Transverse colon (tissue), 4 donors: Measurements from ENCODE around the gene PDE4D. TPM values are rescaled to one million over a fixed set of nuclear protein-coding genes. Genes with fewer than 3 reads are reported as not detected.
"Not testable (repeated sequence)": the region's sequence is repeated elsewhere in the genome, so short reads cannot be mapped to it uniquely, and the experiment has no call there.

Experiments used
- DNase-seq: peaks from one replicate; pipeline ENCODE4 v3.0.0-alpha.2; 2019
- H3K27ac ChIP-seq, 4 donors: fragments of 200-600 bp; sonication (generic); 2 replicates each; pipeline ENCODE4 v1.5.1; 2016 to 2018; ENCODE audit warnings: inconsistent platforms in 4 of 4
- H3K27me3 ChIP-seq: fragments of 200-600 bp; sonication (generic); 2 replicates; pipeline ENCODE4 v1.5.1; 2017; ENCODE audit warnings: inconsistent platforms
- H3K36me3 ChIP-seq, 4 donors: fragments of 200-600 bp; sonication (generic); 2 replicates each; pipeline ENCODE4 v1.5.1; 2017 to 2019; ENCODE audit warnings: inconsistent platforms in 4 of 4
- H3K4me1 ChIP-seq, 4 donors: fragments of 200-600 bp; sonication (generic); 2 replicates each; pipeline ENCODE4 v1.5.1; 2017 to 2020; ENCODE audit warnings: inconsistent platforms in 4 of 4
- H3K4me3 ChIP-seq, 4 donors: fragments of 200-600 bp; sonication (generic); 1 replicate in 1 of 4; 2 replicates in 3 of 4; pipeline versions ENCODE4 v1.5.1 to v1.6.1; 2017 to 2019; ENCODE audit warnings: inconsistent platforms in 4 of 4
- H3K9me3 ChIP-seq, 2 donors: fragments of 200-600 bp; sonication (generic); 2 replicates each; pipeline ENCODE4 v1.5.1; 2017 to 2019; ENCODE audit warnings: inconsistent platforms in 2 of 2
- EP300 ChIP-seq: sonication (generic); formaldehyde crosslinking; IDR thresholded peaks from one replicate; pipeline ENCODE4 v1.6.1; 2017; ENCODE audit warnings: antibody characterized with exemption, low read depth
- POLR2A ChIP-seq: fragments of 450-650 bp; IDR thresholded peaks from one replicate; pipeline ENCODE4 v1.6.1; 2016; ENCODE audit warnings: antibody characterized with exemption, mild to moderate bottlenecking, moderate library complexity
- POLR2AphosphoS5 ChIP-seq, 3 donors: sonication (generic); formaldehyde crosslinking; IDR thresholded peaks; one replicate each; pipeline ENCODE4 v1.6.1; 2016; ENCODE audit warnings: antibody characterized with exemption in 3 of 3
- WGBS, 2 donors: methylation state at CpG; one replicate each; pipeline ENCODE4 v1.1.5; 2018; ENCODE audit warnings: low coverage in 1 of 2; 5-methylcytosine and 5-hydroxymethylcytosine counted together
- in situ Hi-C, 4 donors: fragments of 200-750 bp; cut with MboI; loops; one replicate each; pipeline versions ENCODE4 v1.15.0 to v1.15.1; 2017; ENCODE audit warnings: low sequenced_read_pairs in 3 of 4, low pct_ligation_motif_present in 1 of 4, low pct_unique_long_range_greater_than_20kb in 1 of 4
- intact Hi-C: fragments of 100-400 bp; cut with DNase I; formaldehyde crosslinking; loops from one replicate; pipeline ENCODE4 v1.15.1; 2023; ENCODE audit warnings: low total_unique reads
- total RNA-seq, 4 donors: library from RNA; depleted of rRNA; stranded (reverse); fragments of >200 nt; gene quantifications; one replicate each; pipeline ENCODE4 v1.1.0, GENCODE V29; 2016
- TF ChIP-seq, protein P1 (sequence below), 5 experiments: fragments of 200-600 bp in 3 of 5; fragments of 450-650 bp in 2 of 5; sonication (generic) in 3 of 5; IDR thresholded peaks; 1 replicate in 2 of 5; 2 replicates in 3 of 5; pipeline ENCODE4 v1.5.1; 2016 to 2017; ENCODE audit warnings: antibody characterized with exemption in 5 of 5, inconsistent platforms in 3 of 5, mild to moderate bottlenecking in 2 of 5, moderate library complexity in 1 of 5

Gene PDE4D
- total RNA-seq, 4 donors from 2014 or later = 47.0 to 302 (median 73.6) TPM

DNA sequence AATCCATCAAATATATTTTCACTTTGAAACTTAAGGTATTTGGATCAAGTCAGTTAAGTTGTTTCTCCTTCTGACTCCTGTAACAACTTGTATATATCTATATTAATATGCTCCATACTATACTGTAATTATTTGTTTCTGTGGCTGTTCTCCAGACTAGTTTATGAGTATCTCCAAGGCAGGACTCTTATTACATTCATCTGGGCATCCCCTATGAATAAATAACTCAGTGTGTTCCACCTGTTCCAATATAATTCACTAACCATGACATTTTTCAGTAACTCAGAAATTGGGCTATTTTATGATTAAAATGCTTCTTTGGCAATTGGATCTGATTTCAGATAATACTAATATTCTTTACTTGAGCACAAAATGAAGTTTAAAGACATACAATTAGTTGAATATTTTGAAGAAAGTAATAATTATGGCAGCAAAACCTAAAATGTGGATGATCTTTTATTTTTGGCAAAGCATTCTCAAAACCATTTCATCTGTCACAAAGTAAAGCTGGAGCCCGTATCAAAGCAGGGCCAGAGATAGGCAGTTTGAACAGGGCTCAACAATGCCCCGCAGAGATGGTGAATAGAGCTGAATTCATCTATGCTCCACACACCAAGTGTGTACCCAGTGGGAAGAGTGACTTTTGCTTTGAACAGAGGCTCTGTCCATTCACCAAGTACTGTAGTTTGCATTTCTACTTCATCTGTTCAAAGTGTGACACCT, 314.3 kb downstream of the PDE4D start:
- WGBS, 2 donors = 90 to 96% methylated on average over 2 of the region's 2 CpGs
- in situ Hi-C loops = no loop called here

DNA sequence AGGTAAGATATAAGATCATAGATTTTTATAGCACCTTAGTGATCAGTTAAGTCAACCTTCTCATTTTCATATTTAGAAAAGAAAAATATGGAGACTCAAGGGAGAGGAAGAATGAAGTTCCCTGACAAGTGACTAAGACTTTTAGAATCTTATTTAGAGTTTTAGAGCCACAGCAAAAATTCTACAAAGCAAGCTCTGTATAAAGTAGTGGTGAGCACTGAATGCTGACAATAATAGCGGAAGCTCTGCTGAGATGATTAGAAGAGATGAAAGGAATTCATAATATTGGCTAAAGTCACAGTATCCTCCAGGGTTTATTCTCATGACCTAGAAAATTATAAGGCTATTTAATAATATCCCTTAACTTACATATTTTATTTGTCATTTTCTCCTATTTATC, 316.0 kb downstream of the PDE4D start:
- H3K36me3 ChIP-seq = no peaks in the 10 kb centered on the region
- in situ Hi-C loops = no loop called here
- H3K27me3 ChIP-seq = no peaks in the 10 kb centered on the region
- no peaks in the 10 kb centered on the region for H3K9me3 ChIP-seq
- no peak for DNase-seq
- H3K4me3 ChIP-seq = no peak overlapping the region
- 84 to 93% methylated on average over 1 of the region's 1 CpG for WGBS, 2 donors
- TF ChIP-seq EP300 (no peak), POLR2AphosphoS5 (IDR thresholded peaks at IDR 0.05) (no peak), POLR2A (no peak)
- TF ChIP-seq, protein P1, sequence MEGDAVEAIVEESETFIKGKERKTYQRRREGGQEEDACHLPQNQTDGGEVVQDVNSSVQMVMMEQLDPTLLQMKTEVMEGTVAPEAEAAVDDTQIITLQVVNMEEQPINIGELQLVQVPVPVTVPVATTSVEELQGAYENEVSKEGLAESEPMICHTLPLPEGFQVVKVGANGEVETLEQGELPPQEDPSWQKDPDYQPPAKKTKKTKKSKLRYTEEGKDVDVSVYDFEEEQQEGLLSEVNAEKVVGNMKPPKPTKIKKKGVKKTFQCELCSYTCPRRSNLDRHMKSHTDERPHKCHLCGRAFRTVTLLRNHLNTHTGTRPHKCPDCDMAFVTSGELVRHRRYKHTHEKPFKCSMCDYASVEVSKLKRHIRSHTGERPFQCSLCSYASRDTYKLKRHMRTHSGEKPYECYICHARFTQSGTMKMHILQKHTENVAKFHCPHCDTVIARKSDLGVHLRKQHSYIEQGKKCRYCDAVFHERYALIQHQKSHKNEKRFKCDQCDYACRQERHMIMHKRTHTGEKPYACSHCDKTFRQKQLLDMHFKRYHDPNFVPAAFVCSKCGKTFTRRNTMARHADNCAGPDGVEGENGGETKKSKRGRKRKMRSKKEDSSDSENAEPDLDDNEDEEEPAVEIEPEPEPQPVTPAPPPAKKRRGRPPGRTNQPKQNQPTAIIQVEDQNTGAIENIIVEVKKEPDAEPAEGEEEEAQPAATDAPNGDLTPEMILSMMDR (IDR thresholded peaks at IDR 0.05) = no peak
- peaks cover 0 to 22% (median 16%) of the 10 kb centered on the region in 4 donors for H3K4me1 ChIP-seq
- no peak overlapping the region for H3K27ac ChIP-seq
- intact Hi-C loops = no loop called here

More for the DNA sequence above, 314.3 kb downstream of the PDE4D start:
- TF ChIP-seq, protein P1 (IDR thresholded peaks at IDR 0.05) = no peak
- no peak for TF ChIP-seq POLR2A
- TF ChIP-seq POLR2AphosphoS5 (IDR thresholded peaks at IDR 0.05) = no peak
- no peak for TF ChIP-seq EP300
- H3K4me3 ChIP-seq = no peak overlapping the region
- peaks cover 0 to 40% (median 23%) of the 10 kb centered on the region in 4 donors for H3K4me1 ChIP-seq
- H3K27me3 ChIP-seq = no peaks in the 10 kb centered on the region
- no peak overlapping the region for H3K27ac ChIP-seq
- H3K36me3 ChIP-seq = no peaks in the 10 kb centered on the region
- intact Hi-C loops = no loop called here
- DNase-seq = no peak
- no peaks in the 10 kb centered on the region for H3K9me3 ChIP-seq

DNA sequence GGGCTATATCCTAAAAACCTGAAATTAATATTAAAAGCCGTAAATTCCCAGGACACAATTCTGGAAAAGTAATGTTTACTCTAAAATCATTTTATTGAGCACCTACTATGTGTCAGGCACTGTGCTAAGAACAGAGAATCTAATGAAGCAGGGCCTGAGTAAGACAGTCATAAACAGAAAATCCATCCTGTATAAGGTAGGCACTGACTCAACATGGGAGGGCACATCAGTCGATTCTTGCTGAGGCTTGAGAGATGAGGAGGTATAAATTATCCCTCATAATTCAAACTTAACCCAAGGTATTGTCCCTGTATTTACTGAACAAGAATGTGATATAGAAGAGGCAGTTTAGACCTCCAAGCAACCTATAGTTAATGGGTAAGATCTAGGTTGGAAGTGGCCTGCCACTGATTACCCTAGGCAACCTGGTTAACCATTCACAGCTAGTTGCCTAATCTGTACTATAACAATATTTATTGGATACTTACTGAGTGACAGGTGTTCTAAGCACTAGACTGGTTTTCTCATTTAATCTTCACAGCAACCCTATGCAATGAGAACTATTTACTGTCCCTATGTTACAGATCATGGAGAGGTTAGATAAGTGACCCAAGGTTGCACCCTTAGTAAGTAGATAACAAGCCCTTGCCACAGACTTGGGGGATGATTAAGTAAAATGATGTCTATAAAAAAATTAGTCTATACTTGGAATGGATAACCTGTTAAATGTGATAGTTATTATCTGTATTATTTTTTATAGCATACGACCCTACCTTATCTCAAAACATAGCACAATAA, 317.7 kb downstream of the PDE4D start:
- in situ Hi-C loops = no loop called here
- H3K27ac ChIP-seq = no peak overlapping the region

DNA sequence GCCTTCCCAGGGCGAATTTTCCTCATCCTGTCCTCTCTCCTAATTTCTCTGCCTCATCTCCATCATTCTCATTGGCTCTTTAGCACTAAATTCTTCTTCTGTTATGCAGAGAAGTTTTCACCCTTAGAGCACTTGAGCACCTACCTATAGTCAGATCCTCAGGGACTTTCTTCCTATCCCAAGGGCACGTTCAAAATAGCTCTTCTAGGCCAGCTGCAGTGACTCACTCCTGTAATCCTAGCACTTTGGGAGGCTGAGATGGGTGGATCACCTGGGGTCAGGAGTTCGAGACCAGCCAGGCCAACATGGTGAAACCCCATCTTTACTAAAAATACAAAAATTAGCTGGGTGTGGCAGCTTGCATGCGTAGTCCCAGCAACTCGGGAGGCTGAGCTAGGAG, 320.0 kb downstream of the PDE4D start:
- 89 to 91% methylated on average over 3 to 5 of the region's 5 CpGs for WGBS, 2 donors
- H3K4me1 ChIP-seq, H3K9me3 ChIP-seq, H3K27ac ChIP-seq, H3K4me3 ChIP-seq, H3K27me3 ChIP-seq, intact Hi-C loops, DNase-seq, H3K36me3 ChIP-seq, in situ Hi-C loops: not testable (repeated sequence)

More for the DNA sequence above, 317.7 kb downstream of the PDE4D start:
- no peak overlapping the region for H3K4me3 ChIP-seq
- no peaks in the 10 kb centered on the region for H3K27me3 ChIP-seq
- H3K9me3 ChIP-seq = no peaks in the 10 kb centered on the region
- H3K4me1 ChIP-seq = peaks cover 0 to 11% (median 9%) of the 10 kb centered on the region in 4 donors
- DNase-seq = no peak
- TF ChIP-seq POLR2A = no peak
- TF ChIP-seq, protein P1 (IDR thresholded peaks at IDR 0.05) = no peak
- no peak for TF ChIP-seq EP300
- TF ChIP-seq POLR2AphosphoS5 (IDR thresholded peaks at IDR 0.05) = no peak
- H3K36me3 ChIP-seq = no peaks in the 10 kb centered on the region
- intact Hi-C loops = no loop called here
- 65 to 76% methylated on average over 3 of the region's 3 CpGs for WGBS, 2 donors
